Stimulated activated CD8-positive, alpha-beta memory T cell treated with anti-CD3 and anti-CD28 coated beads, Interleukin-7, amount 100 ng/mL, for 1 hour (primary cell): ENCODE data around the gene TNFSF13.
"Not testable (repeated sequence)": the region's sequence is repeated elsewhere in the genome, so short reads cannot be mapped to it uniquely, and the experiment has no call there.

Experiments
- DNase-seq, 2 donors: peaks; one replicate each; pipeline ENCODE4 v3.0.0-alpha.2; 2020; ENCODE audit warnings: low read depth in 2 of 2

Gene TNFSF13

GRCh38 chr17:7589891-7590691, 31.5 kb downstream of the TNFSF13 start, which contains the start of gene SOX15:
SOX15 (minus strand) TSS chr17:7590094; CDS start chr17:7589676, 418 bp downstream.
- DNase-seq: no peak

DNA sequence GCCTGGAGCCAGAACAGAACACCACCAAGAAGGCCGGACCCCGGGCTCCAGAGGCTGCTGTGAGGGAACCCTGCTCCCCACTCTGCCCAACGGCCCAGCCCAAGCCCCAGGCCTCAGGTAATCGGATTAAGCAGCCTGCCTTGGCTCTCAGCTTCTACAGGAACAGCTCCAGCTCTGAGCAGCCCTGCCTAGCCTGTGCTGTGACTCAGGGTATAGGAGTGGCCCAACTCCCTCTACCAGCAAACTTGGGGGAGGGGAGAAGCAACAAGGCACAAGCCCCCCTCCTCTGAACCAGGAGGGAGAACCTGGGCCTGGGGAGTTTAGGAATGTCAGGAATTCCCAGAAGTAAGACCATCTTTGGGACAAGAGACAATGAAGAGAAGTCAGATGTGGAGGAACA, 32.2 kb downstream of the TNFSF13 start:
- DNase-seq: no peak

GRCh38 chr17:7591596-7591995, 33.0 kb downstream of the TNFSF13 start:
- DNase-seq: no peak

DNA sequence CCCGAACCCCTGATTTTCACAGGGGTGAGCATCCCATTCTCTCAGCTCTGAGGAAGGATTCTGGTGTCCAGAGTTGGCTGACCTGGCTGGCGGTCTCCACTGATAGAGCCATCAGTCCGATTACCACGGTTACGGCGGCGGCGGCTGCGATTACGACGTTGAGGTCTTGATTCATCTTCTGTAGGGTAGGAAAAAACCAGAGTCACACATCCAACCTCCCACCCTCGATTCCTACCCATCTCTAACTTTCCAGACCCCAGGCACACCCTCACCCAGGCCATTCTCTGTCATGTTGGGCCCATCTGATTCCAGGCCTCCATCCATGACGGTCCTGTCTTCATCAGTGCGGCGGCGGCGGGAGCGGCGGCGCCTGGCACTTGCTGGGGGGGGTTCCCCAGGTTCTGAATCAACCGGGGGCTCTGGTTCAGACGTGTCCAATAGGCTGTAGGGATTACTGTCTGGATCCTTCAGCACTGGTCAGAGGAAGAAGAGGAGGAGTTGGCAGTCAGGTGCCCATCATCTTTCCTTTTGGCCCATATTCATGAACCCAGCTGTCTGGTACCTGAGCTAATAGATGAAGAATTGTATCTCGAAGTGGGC, 34.0 kb downstream of the TNFSF13 start:
- DNase-seq: no peak

- no peak for DNase-seq
These were observed 34.7 kb downstream of the TNFSF13 start for GRCh38 chr17:7593296-7593695.

DNA sequence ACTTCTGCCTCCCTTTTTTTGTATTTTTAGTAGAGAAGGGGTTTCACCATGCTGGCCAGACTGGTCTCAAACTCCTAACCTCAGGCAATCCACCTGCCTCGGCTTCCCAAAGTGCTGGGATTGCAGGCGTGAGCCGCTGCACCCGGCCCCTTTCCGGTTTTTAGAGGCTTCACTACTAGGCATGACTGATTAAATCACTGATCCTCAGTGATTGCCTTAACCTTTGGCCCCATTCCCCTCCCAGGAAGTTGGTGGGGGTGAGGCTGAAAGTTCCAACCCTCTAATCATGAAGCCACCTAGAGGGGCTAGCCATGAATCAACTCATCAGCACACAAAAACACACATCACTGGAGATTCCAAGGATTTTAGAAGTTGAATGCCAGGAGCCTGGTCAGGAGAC, 39.0 kb downstream of the TNFSF13 start:
- not testable (repeated sequence) for DNase-seq

DNA sequence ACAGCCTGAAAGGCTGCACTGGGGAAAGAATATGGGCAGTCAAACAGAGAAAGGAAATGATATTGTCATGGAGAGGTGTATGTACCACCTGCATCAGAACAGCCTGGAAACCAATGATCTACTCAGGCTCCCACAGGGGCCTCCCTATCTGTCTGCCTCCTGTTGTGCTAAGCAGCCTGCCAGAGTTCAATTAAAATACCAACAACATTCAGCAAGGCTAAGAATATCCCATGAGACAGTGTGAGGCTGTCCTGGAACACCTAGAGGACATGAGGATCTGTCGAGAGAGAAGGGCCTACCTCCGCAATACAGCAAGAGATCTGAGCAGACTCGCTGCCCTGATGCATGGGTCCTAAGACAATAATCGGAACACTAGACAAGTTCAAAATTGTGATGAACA, 47.7 kb downstream of the TNFSF13 start:
- no peak for DNase-seq

- no peak for DNase-seq
These were observed 52.1 kb downstream of the TNFSF13 start for GRCh38 chr17:7610641-7611040.
